Thyroid gland (tissue), 4 donors: ENCODE data around the gene ERICH2.

Experiments used
- CTCF ChIP-seq, 6 experiments: fragments of 200-600 bp in 3 of 6; fragments of 450-650 bp in 3 of 6; sonication (generic) in 3 of 6; IDR thresholded peaks; one replicate each; pipeline ENCODE4 v1.5.1; 2016 to 2019; ENCODE audit warnings: antibody characterized with exemption in 6 of 6, mild to moderate bottlenecking in 2 of 6, inconsistent platforms in 1 of 6, moderate library complexity in 1 of 6
- POLR2A ChIP-seq, 2 donors: fragments of 450-650 bp; IDR thresholded peaks; one replicate each; pipeline ENCODE4 v1.6.1; 2017; ENCODE audit warnings: antibody characterized with exemption in 2 of 2, mild to moderate bottlenecking in 2 of 2, moderate library complexity in 1 of 2

GRCh38 chr2:170818752-170819470, 48.7 kb downstream of the ERICH2 start:
- TF ChIP-seq CTCF (IDR thresholded peaks at IDR 0.05) = no peak
- no peak for TF ChIP-seq POLR2A (IDR thresholded peaks at IDR 0.05)
